ENCODE measurements around the gene VWC2.

Gene VWC2

GRCh38 chr7:49894543-49894942, 121.1 kb downstream of the VWC2 start:
- H3K4me1 Mint-ChIP-seq: no peaks in the 10 kb centered on the region
- no peak overlapping the region for H3K27ac Mint-ChIP-seq
- H3K27me3 Mint-ChIP-seq (ENCODE audit: low read depth): no peaks in the 10 kb centered on the region
- peaks cover 6% of the 10 kb centered on the region for H3K9me3 Mint-ChIP-seq
- H3K4me3 Mint-ChIP-seq: no peak overlapping the region
- no peak for TF ChIP-seq CTCF (IDR thresholded peaks at IDR 0.05; ENCODE audit: unreplicated experiment in 3 of 3)
- H3K36me3 Mint-ChIP-seq (ENCODE audit: low read depth): no peaks in the 10 kb centered on the region

GRCh38 chr7:49911909-49912308, 138.5 kb downstream of the VWC2 start:
- Mint-ChIP-seq H3K4me3 (no peak overlapping the region), H3K36me3 (ENCODE audit: low read depth) (no peaks in the 10 kb centered on the region), H3K4me1 (no peaks in the 10 kb centered on the region), H3K27ac (no peak overlapping the region), H3K9me3 (no peaks in the 10 kb centered on the region), H3K27me3 (ENCODE audit: low read depth) (no peaks in the 10 kb centered on the region)
- TF ChIP-seq CTCF (IDR thresholded peaks at IDR 0.05; ENCODE audit: unreplicated experiment in 3 of 3): no peak

- TF ChIP-seq CTCF (IDR thresholded peaks at IDR 0.05; ENCODE audit: unreplicated experiment in 3 of 3): no peak
- Mint-ChIP-seq H3K36me3 (ENCODE audit: low read depth) (no peaks in the 10 kb centered on the region), H3K4me3 (no peak overlapping the region), H3K27ac (no peak overlapping the region), H3K27me3 (ENCODE audit: low read depth) (no peaks in the 10 kb centered on the region), H3K9me3 (peaks cover 19% of the 10 kb centered on the region), H3K4me1 (no peaks in the 10 kb centered on the region)
These were observed 153.3 kb downstream of the VWC2 start for GRCh38 chr7:49926720-49927119.

- Mint-ChIP-seq H3K4me3 (no peak overlapping the region), H3K9me3 (peaks cover 19% of the 10 kb centered on the region), H3K36me3 (ENCODE audit: low read depth) (no peaks in the 10 kb centered on the region), H3K4me1 (no peaks in the 10 kb centered on the region), H3K27ac (no peak overlapping the region), H3K27me3 (ENCODE audit: low read depth) (no peaks in the 10 kb centered on the region)
- TF ChIP-seq CTCF (IDR thresholded peaks at IDR 0.05; ENCODE audit: unreplicated experiment in 3 of 3): no peak
These were observed 154.2 kb downstream of the VWC2 start for GRCh38 chr7:49927631-49928030.

GRCh38 chr7:49928787-49929186, 155.3 kb downstream of the VWC2 start:
- TF ChIP-seq CTCF (IDR thresholded peaks at IDR 0.05; ENCODE audit: unreplicated experiment in 3 of 3): no peak
- H3K4me1 Mint-ChIP-seq: no peaks in the 10 kb centered on the region

GRCh38 chr7:49931627-49932026, 158.2 kb downstream of the VWC2 start:
- no peaks in the 10 kb centered on the region for H3K4me1 Mint-ChIP-seq

More at GRCh38 chr7:49928787-49929186, 155.3 kb downstream of the VWC2 start:
- H3K9me3 Mint-ChIP-seq: peaks cover 21% of the 10 kb centered on the region
- no peaks in the 10 kb centered on the region for H3K27me3 Mint-ChIP-seq (ENCODE audit: low read depth)
- no peaks in the 10 kb centered on the region for H3K36me3 Mint-ChIP-seq (ENCODE audit: low read depth)
- H3K4me3 Mint-ChIP-seq: no peak overlapping the region
- H3K27ac Mint-ChIP-seq: no peak overlapping the region

More at GRCh38 chr7:49931627-49932026, 158.2 kb downstream of the VWC2 start:
- TF ChIP-seq CTCF (IDR thresholded peaks at IDR 0.05; ENCODE audit: unreplicated experiment in 3 of 3): no peak
- no peaks in the 10 kb centered on the region for H3K36me3 Mint-ChIP-seq (ENCODE audit: low read depth)
- no peak overlapping the region for H3K27ac Mint-ChIP-seq
- peaks cover 21% of the 10 kb centered on the region for H3K9me3 Mint-ChIP-seq
- H3K27me3 Mint-ChIP-seq (ENCODE audit: low read depth): no peaks in the 10 kb centered on the region
- no peak overlapping the region for H3K4me3 Mint-ChIP-seq
